H1 (cell line): ENCODE results near the gene COMMD8. TPM values are rescaled to one million over a fixed set of nuclear protein-coding genes. Genes with fewer than 3 reads are reported as not detected.

ENCODE experiments used
- CTCF ChIA-PET: fragments of 300-600 bp; sonication (Branson Sonifier 250); formaldehyde crosslinking; loops from one replicate; lab custom pipeline; 2021; ENCODE audit not compliant: partially characterized antibody; lab: Charles Lee
- POLR2A ChIA-PET: fragments of 300-600 bp; sonication (Branson Sonifier 250); formaldehyde crosslinking; loops from one replicate; lab custom pipeline; 2021; ENCODE audit warnings: inconsistent platforms; ENCODE audit not compliant: partially characterized antibody; lab: Charles Lee
- DNase-seq, 2 experiments: peaks; one replicate each; pipeline versions ENCODE4 v3.0.0 to v3.0.0-alpha.2; 2010 to 2022; ENCODE audit warnings: low spot score in 2 of 2, low read depth in 1 of 2, mixed read lengths in 1 of 2
- FAIRE-seq: peaks from 2 replicates; lab custom pipeline; 2011; peaks lifted over from hg19 to GRCh38; lab: Jason Lieb, UNC
- H2AFZ ChIP-seq: 2 replicates; pipeline ENCODE4 v1.8.1; 2012; ENCODE audit warnings: low read length, inconsistent platforms
- H2AK5ac ChIP-seq: 2 replicates; pipeline ENCODE4 v1.6.1; 2013; ENCODE audit warnings: low read depth, low read length
- H2BK120ac ChIP-seq: replicated peaks from 2 replicates; pipeline ENCODE3; 2013; ENCODE audit warnings: low read depth, low read length, inconsistent platforms
- H2BK12ac ChIP-seq: 2 replicates; pipeline ENCODE4 v1.6.1; 2013; ENCODE audit warnings: low read depth, low read length
- H2BK15ac ChIP-seq: 2 replicates; pipeline ENCODE4 v1.6.1; 2013; ENCODE audit warnings: low read length
- H2BK20ac ChIP-seq: 2 replicates; pipeline ENCODE4 v1.6.1; 2013; ENCODE audit warnings: low read length
- H2BK5ac ChIP-seq: 2 replicates; pipeline ENCODE4 v1.6.1; 2013; ENCODE audit warnings: low read depth, low read length
- H3K14ac ChIP-seq: 2 replicates; pipeline ENCODE4 v1.6.1; 2013; ENCODE audit warnings: inconsistent platforms; ENCODE audit not compliant: insufficient read length
- H3K18ac ChIP-seq: 2 replicates; pipeline ENCODE4 v1.6.1; 2013; ENCODE audit warnings: low read length; ENCODE audit errors: extremely low read depth
- H3K23ac ChIP-seq: 2 replicates; pipeline ENCODE4 v1.6.1; 2013; ENCODE audit warnings: inconsistent platforms; ENCODE audit not compliant: insufficient read length
- H3K23me2 ChIP-seq: 2 replicates; pipeline ENCODE4 v1.6.1; 2013; ENCODE audit warnings: low read depth, low read length
- H3K27ac ChIP-seq: 2 replicates; pipeline ENCODE4 v1.6.1; 2011; ENCODE audit warnings: low read depth, low read length, inconsistent platforms
- H3K27me3 ChIP-seq, 4 experiments: replicated peaks in 1 of 4; 1 replicate in 1 of 4; 2 replicates in 3 of 4; pipeline versions ENCODE4 v1.6.1 to v1.8.1; 2011 to 2013; ENCODE audit warnings: low read length in 3 of 4, mild to moderate bottlenecking in 3 of 4, inconsistent platforms in 2 of 4, mixed read lengths in 2 of 4, moderate library complexity in 1 of 4; ENCODE audit not compliant: control insufficient read depth in 3 of 4, insufficient read depth in 3 of 4; ENCODE audit errors: extremely low read depth in 1 of 4
- H3K36me3 ChIP-seq, 4 experiments: 2 replicates each; pipeline versions ENCODE4 v1.6.1 to v1.8.1; 2011 to 2013; ENCODE audit warnings: mild to moderate bottlenecking in 4 of 4, low read length in 3 of 4, moderate library complexity in 2 of 4, control low read depth in 1 of 4, inconsistent platforms in 1 of 4; ENCODE audit not compliant: insufficient read depth in 4 of 4, control insufficient read depth in 2 of 4
- H3K4ac ChIP-seq: replicated peaks from 2 replicates; pipeline ENCODE3; 2013; ENCODE audit warnings: low read length, low read depth, mixed read lengths, inconsistent platforms; ENCODE audit not compliant: insufficient read length
- H3K4me1 ChIP-seq, 4 experiments: replicated peaks in 1 of 4; 1 replicate in 1 of 4; 2 replicates in 3 of 4; pipeline versions ENCODE4 v1.6.1 to v1.8.1; 2011 to 2013; ENCODE audit warnings: low read length in 3 of 4, inconsistent platforms in 2 of 4, mixed read lengths in 1 of 4; ENCODE audit not compliant: insufficient read depth in 4 of 4, control insufficient read depth in 3 of 4
- H3K4me2 ChIP-seq, 2 experiments: 2 replicates each; pipeline versions ENCODE4 v1.6.1 to v1.8.1; 2011 to 2013; ENCODE audit warnings: low read depth in 2 of 2, low read length in 2 of 2, control low read depth in 1 of 2, inconsistent platforms in 1 of 2, mild to moderate bottlenecking in 1 of 2; ENCODE audit not compliant: insufficient read depth in 1 of 2
- H3K4me3 ChIP-seq, 4 experiments: fragments of 200-600, 300-600 bp in 1 of 4; sonication (generic), shearing (Covaris generic), sonication (Bioruptor Twin) in 1 of 4; 2 replicates each; pipeline versions ENCODE4 v1.5.1 to v1.8.1; 2011 to 2016; ENCODE audit warnings: low read length in 4 of 4, low read depth in 3 of 4, control low read depth in 2 of 4, inconsistent platforms in 2 of 4, mild to moderate bottlenecking in 2 of 4, mixed read lengths in 1 of 4, moderate library complexity in 1 of 4; ENCODE audit not compliant: insufficient read depth in 2 of 4; ENCODE audit errors: extremely low read depth in 1 of 4
- H3K56ac ChIP-seq: replicated peaks from 2 replicates; pipeline ENCODE3; 2013; ENCODE audit warnings: low read depth, mild to moderate bottlenecking, mixed read lengths, low read length, inconsistent platforms; ENCODE audit not compliant: insufficient read length
- H3K79me1 ChIP-seq: 2 replicates; pipeline ENCODE4 v1.6.1; 2013; ENCODE audit warnings: low read depth, low read length, control low read depth
- H3K79me2 ChIP-seq, 2 experiments: 2 replicates each; pipeline versions ENCODE4 v1.6.1 to v1.8.1; 2012 to 2013; ENCODE audit warnings: low read length in 2 of 2, mild to moderate bottlenecking in 2 of 2, inconsistent platforms in 1 of 2; ENCODE audit not compliant: insufficient read depth in 2 of 2, control insufficient read depth in 1 of 2
- H3K9ac ChIP-seq, 4 experiments: replicated peaks in 1 of 4; 1 replicate in 1 of 4; 2 replicates in 3 of 4; pipeline versions ENCODE4 v1.6.1 to v1.8.1; 2011 to 2013; ENCODE audit warnings: low read depth in 3 of 4, low read length in 3 of 4, control low read depth in 2 of 4, mild to moderate bottlenecking in 2 of 4, moderate library complexity in 2 of 4, inconsistent platforms in 1 of 4; ENCODE audit errors: extremely low read depth in 1 of 4
- H3K9me3 ChIP-seq, 2 experiments: 2 replicates each; pipeline versions ENCODE4 v1.6.1 to v1.8.1; 2012 to 2013; ENCODE audit warnings: mild to moderate bottlenecking in 2 of 2, moderate library complexity in 2 of 2, control low read depth in 1 of 2, inconsistent platforms in 1 of 2, low read depth in 1 of 2, low read length in 1 of 2, mixed read lengths in 1 of 2; ENCODE audit not compliant: insufficient read depth in 2 of 2
- H4K20me1 ChIP-seq, 2 experiments: replicated peaks in 1 of 2; 2 replicates each; pipeline versions ENCODE3 to v1.8.1; 2011 to 2013; ENCODE audit warnings: inconsistent platforms in 2 of 2, low read length in 2 of 2, mild to moderate bottlenecking in 1 of 2; ENCODE audit not compliant: insufficient read depth in 2 of 2, control insufficient read depth in 1 of 2
- H4K5ac ChIP-seq: 2 replicates; pipeline ENCODE4 v1.6.1; 2013; ENCODE audit warnings: low read length, low read depth, mixed read lengths, inconsistent platforms; ENCODE audit not compliant: insufficient read length
- H4K8ac ChIP-seq: 2 replicates; pipeline ENCODE4 v1.8.0; 2013; ENCODE audit warnings: mild to moderate bottlenecking, moderate library complexity, low read length, inconsistent platforms; ENCODE audit not compliant: insufficient read depth; ENCODE audit errors: extremely low read depth
- H4K91ac ChIP-seq: replicated peaks from 2 replicates; pipeline ENCODE3; 2013; ENCODE audit warnings: low read length, mixed read lengths, inconsistent platforms; ENCODE audit not compliant: insufficient read length
- BRCA1 ChIP-seq: IDR thresholded peaks from 2 replicates; pipeline ENCODE4 v1.6.1; 2012; ENCODE audit warnings: low read depth, low read length, improper control_type of control experiment
- KDM5A ChIP-seq: fragments of 200-600 bp; IDR thresholded peaks from 2 replicates; pipeline ENCODE4 v1.7.1; 2012; ENCODE audit warnings: mild to moderate bottlenecking, low read length, inconsistent platforms, mixed read lengths
- RFX5 ChIP-seq: IDR thresholded peaks from 2 replicates; pipeline ENCODE4 v1.6.1; 2011; ENCODE audit warnings: low read depth, low read length, improper control_type of control experiment, borderline replicate concordance
- RNF2 ChIP-seq: fragments of 200-900, 300-1000 bp; sonication (generic); IDR thresholded peaks from 2 replicates; pipeline ENCODE4 v1.7.1; 2016; ENCODE audit warnings: borderline replicate concordance, low read depth, mild to moderate bottlenecking, antibody characterized with exemption, low read length; ENCODE audit not compliant: poor library complexity, severe bottlenecking; ENCODE audit errors: missing control alignments
- SP2 ChIP-seq: IDR thresholded peaks from 2 replicates; pipeline ENCODE4 v1.6.1; 2012; ENCODE audit warnings: mild to moderate bottlenecking, low read length, inconsistent platforms
- ZNF274 ChIP-seq: IDR thresholded peaks from 2 replicates; pipeline ENCODE4 v1.7.0; 2012; ENCODE audit warnings: low read length, borderline replicate concordance; ENCODE audit errors: extremely low read depth
- WGBS, 2 experiments: shearing (Covaris generic) in 1 of 2; methylation state at CpG; one replicate each; pipeline versions ENCODE4 v1.1.6 to v1.1.7; 2013 to 2015; ENCODE audit warnings: low lambda C conversion rate in 2 of 2, mixed read lengths in 2 of 2, inconsistent platforms in 1 of 2, low coverage in 1 of 2, missing lambda C conversion rate in 1 of 2; ENCODE audit not compliant: insufficient replicate concordance in 2 of 2, insufficient coverage in 1 of 2, insufficient read length in 1 of 2; ENCODE audit errors: extremely low coverage in 1 of 2, missing lambda C conversion rate in 1 of 2; 5-methylcytosine and 5-hydroxymethylcytosine counted together
- polyA plus RNA-seq, 7 experiments: library from polyadenylated mRNA; depleted of rRNA in 3 of 7; stranded (reverse) in 5 of 7; unstranded in 2 of 7; fragments of >200 nt in 5 of 7; fragments of 200-250 nt in 2 of 7; gene quantifications; 1 replicate in 5 of 7; 2 replicates in 1 of 7; 4 replicates in 1 of 7; pipeline versions ENCODE4 v1.2.1 to v1.2.3, GENCODE V29; 2011 to 2013; ENCODE audit warnings: missing spikeins in 2 of 7, mixed read lengths in 2 of 7
- total RNA-seq: library from RNA; stranded (reverse); fragmentation: NEBNext Ultra II Directional; extraction: Animal tissue kit (Norgen Biotek cat#: 25700); gene quantifications from 2 replicates; pipeline ENCODE4 v1.2.1, GENCODE V29; 2021

The COMMD8 gene
- total and polyA plus RNA-seq, 2 of the 8 experiments (the other 6 are each of a cell fraction or from before 2014, with no cell fraction given), result 1.6 to 7.2 TPM

- H3K27ac ChIP-seq, result no peak overlapping the region
These were observed 18.8 kb upstream of the COMMD8 start for GRCh38 chr4:47482326-47482725.

More at GRCh38 chr4:47482326-47482725, 18.8 kb upstream of the COMMD8 start:
- H3K9ac ChIP-seq, result no peak overlapping the region
- H2BK15ac ChIP-seq, result no peak overlapping the region
- no peak overlapping the region for H2AFZ ChIP-seq
- H3K4me3 ChIP-seq, result no peak overlapping the region
- no peak for DNase-seq
- POLR2A ChIA-PET, result no interaction called here
- TF ChIP-seq RNF2 (no peak), KDM5A (no peak), BRCA1 (no peak), RFX5 (no peak), SP2 (no peak), ZNF274 (no peak)
- TF ChIP-seq, all 59 proteins: peak for 0
- Histone ChIP-seq H2BK120ac (no peak overlapping the region), H4K91ac (no peak overlapping the region), H3K4ac (no peak overlapping the region), H3K23ac (no peak overlapping the region), H2BK5ac (no peak overlapping the region), H3K23me2 (no peaks in the 10 kb centered on the region), H3K36me3 (no peaks in the 10 kb centered on the region), H4K8ac (no peak overlapping the region), H3K18ac (no peak overlapping the region), H3K56ac (no peak overlapping the region), H3K79me1 (no peaks in the 10 kb centered on the region), H3K27me3 (no peaks in the 10 kb centered on the region; a peak in 1 of 7 replicates), H3K4me1 (no peaks in the 10 kb centered on the region), H2BK12ac (no peak overlapping the region), H3K9me3 (no peaks in the 10 kb centered on the region), H4K5ac (no peak overlapping the region), H3K14ac (no peak overlapping the region), H3K4me2 (no peak overlapping the region), H4K20me1 (peaks cover 0 to 1% of the 10 kb centered on the region in 2 experiments), H3K79me2 (no peaks in the 10 kb centered on the region), H2BK20ac (no peak overlapping the region), H2AK5ac (no peak overlapping the region)
- no peak for FAIRE-seq
- CTCF ChIA-PET, result interaction anchor here (0.8 to 2.4 kb wide), 2 partner anchors 10 to 29 kb away, joined by 3 to 5 read pairs; no protein-coding TSS in a partner anchor
- WGBS, 2 experiments, result 95% methylated on average over 4 of the region's 4 CpGs; no CpG with 5 or more reads in 1 of the 2 experiments
